ENCODE measurements around the gene SLC35F2. TPM values are rescaled to one million over a fixed set of nuclear protein-coding genes. Genes with fewer than 3 reads are reported as not detected.
"Not testable (repeated sequence)": the region's sequence is repeated elsewhere in the genome, so short reads cannot be mapped to it uniquely, and the experiment has no call there.

SLC35F2 gene
- total RNA-seq, 4 donors from 2014 or later = 5.4 to 34.9 (median 6.2) TPM

- Histone ChIP-seq H3K9me3 (no peaks in the 10 kb centered on the region), H3K4me3 (no peak overlapping the region), H3K4me1 (no peaks in the 10 kb centered on the region), H3K27ac (no peak overlapping the region), H3K36me3 (no peaks in the 10 kb centered on the region), H3K27me3 (no peaks in the 10 kb centered on the region)
- TF ChIP-seq POLR2A (IDR thresholded peaks at IDR 0.05) (no peak), CTCF (IDR thresholded peaks at IDR 0.05) (no peak)
- intact Hi-C loops (cut with DNase I; ENCODE audit: low total_unique reads) = no loop called here
- no peak for DNase-seq
Measured at GRCh38 chr11:107777110-107777509, 81.5 kb downstream of the SLC35F2 start.

GRCh38 chr11:107776062-107776461 is 82.5 kb downstream of the SLC35F2 start:
- Histone ChIP-seq H3K4me3 (no peak overlapping the region), H3K27me3 (no peaks in the 10 kb centered on the region), H3K4me1 (no peaks in the 10 kb centered on the region), H3K27ac (no peak overlapping the region), H3K36me3 (no peaks in the 10 kb centered on the region), H3K9me3 (no peaks in the 10 kb centered on the region)
- intact Hi-C loops (cut with DNase I; ENCODE audit: low total_unique reads) = no loop called here
- DNase-seq = no peak
- TF ChIP-seq POLR2A (IDR thresholded peaks at IDR 0.05) = no peak

GRCh38 chr11:107770551-107770951 is 88.0 kb downstream of the SLC35F2 start:
- Histone ChIP-seq H3K36me3 (no peaks in the 10 kb centered on the region), H3K4me3 (no peak overlapping the region), H3K9me3 (no peaks in the 10 kb centered on the region), H3K4me1 (no peaks in the 10 kb centered on the region), H3K27me3 (no peaks in the 10 kb centered on the region), H3K27ac (no peak overlapping the region)
- no peak for DNase-seq
- intact Hi-C loops (cut with DNase I; ENCODE audit: low total_unique reads) = no loop called here
- no peak for TF ChIP-seq POLR2A (IDR thresholded peaks at IDR 0.05)
- no peak for TF ChIP-seq CTCF (IDR thresholded peaks at IDR 0.05)

GRCh38 chr11:107769189-107769588 is 89.4 kb downstream of the SLC35F2 start:
- H3K36me3 ChIP-seq = no peaks in the 10 kb centered on the region
- no peak for TF ChIP-seq POLR2A (IDR thresholded peaks at IDR 0.05)
- no peak for TF ChIP-seq CTCF (IDR thresholded peaks at IDR 0.05)
- DNase-seq = no peak

GRCh38 chr11:107758719-107759355 is 99.8 kb downstream of the SLC35F2 start:
- H3K4me1 ChIP-seq; intact Hi-C loops (cut with DNase I; ENCODE audit: low total_unique reads); H3K4me3 ChIP-seq; H3K27me3 ChIP-seq; DNase-seq; H3K27ac ChIP-seq; H3K36me3 ChIP-seq; H3K9me3 ChIP-seq: not testable (repeated sequence)

More at GRCh38 chr11:107769189-107769588, 89.4 kb downstream of the SLC35F2 start:
- Histone ChIP-seq H3K4me3 (no peak overlapping the region), H3K27ac (no peak overlapping the region), H3K27me3 (no peaks in the 10 kb centered on the region), H3K9me3 (no peaks in the 10 kb centered on the region), H3K4me1 (no peaks in the 10 kb centered on the region)
- intact Hi-C loops (cut with DNase I; ENCODE audit: low total_unique reads) = no loop called here

- TF ChIP-seq POLR2A (IDR thresholded peaks at IDR 0.05) = no peak
- TF ChIP-seq CTCF (IDR thresholded peaks at IDR 0.05) = no peak
- Histone ChIP-seq H3K36me3 (no peaks in the 10 kb centered on the region), H3K4me3 (no peak overlapping the region), H3K9me3 (no peaks in the 10 kb centered on the region), H3K4me1 (no peaks in the 10 kb centered on the region), H3K27ac (no peak overlapping the region), H3K27me3 (no peaks in the 10 kb centered on the region)
- intact Hi-C loops (cut with DNase I; ENCODE audit: low total_unique reads) = no loop called here
- no peak for DNase-seq
Measured at GRCh38 chr11:107757661-107758060, 100.9 kb downstream of the SLC35F2 start.
